GM12878 (cell line): Measurements from ENCODE around the gene TYW5. TPM values are rescaled to one million over a fixed set of nuclear protein-coding genes. Genes with fewer than 3 reads are reported as not detected.

ENCODE experiments used
- ATAC-seq: fragments of 200-7000 bp; cut with Tn5 transposase; 3 replicates; pipeline ENCODE4 v1.9.1; 2020; ENCODE audit warnings: mild to moderate bottlenecking, moderate library complexity
- BruUV-seq: library from RNA; stranded (reverse); fragments of 400-500 nt; replicated peaks from 2 replicates; lab custom pipeline; 2021; lab: Mats Ljungman, UMichigan
- CTCF ChIA-PET: fragments of 300-600 bp; sonication (Branson Sonifier 250); formaldehyde crosslinking; extraction: SDS; loops from one replicate; lab custom pipeline; 2021; ENCODE audit warnings: inconsistent platforms; lab: Yijun Ruan, JAX
- POLR2A ChIA-PET: fragments of 350-600 bp; formaldehyde crosslinking; extraction: SDS; loops from one replicate; lab custom pipeline; 2021; ENCODE audit warnings: inconsistent platforms; lab: Charles Lee
- RAD21 ChIA-PET: fragments of 300-600 bp; sonication (Branson Sonifier 250); formaldehyde crosslinking; loops from one replicate; lab custom pipeline; 2023; ENCODE audit warnings: antibody characterized with exemption; ENCODE audit not compliant: unreplicated experiment; lab: Charles Lee
- SMC1A ChIA-PET: fragments of 300-600 bp; sonication (Branson Sonifier 250); formaldehyde crosslinking; loops from one replicate; lab custom pipeline; 2023; ENCODE audit not compliant: unreplicated experiment, uncharacterized antibody; lab: Charles Lee
- DNase-seq: peaks from one replicate; pipeline ENCODE4 v3.0.0-alpha.2; 2011; ENCODE audit warnings: low read depth, low spot score
- FAIRE-seq: peaks from 3 replicates; lab custom pipeline; 2011; peaks lifted over from hg19 to GRCh38; lab: Jason Lieb, UNC
- H2AFZ ChIP-seq: 2 replicates; pipeline ENCODE4 v1.6.0; 2011; ENCODE audit warnings: low read depth, low read length, control low read depth; ENCODE audit not compliant: control insufficient read depth
- H3K27ac ChIP-seq: 2 replicates; pipeline ENCODE4 v1.5.1; 2011; ENCODE audit warnings: control low read depth; ENCODE audit not compliant: control insufficient read depth, insufficient read depth
- H3K27me3 ChIP-seq, 2 experiments: replicated peaks in 1 of 2; 2 replicates each; pipeline versions ENCODE4 v1.6.0 to v1.6.1; 2011; ENCODE audit warnings: low read length in 1 of 2; ENCODE audit not compliant: control insufficient read depth in 2 of 2, insufficient read depth in 2 of 2
- H3K36me3 ChIP-seq, 2 experiments: 2 replicates each; pipeline ENCODE4 v1.5.1; 2011; ENCODE audit warnings: low read length in 1 of 2; ENCODE audit not compliant: control insufficient read depth in 2 of 2, insufficient read depth in 2 of 2
- H3K4me1 ChIP-seq: 2 replicates; pipeline ENCODE4 v1.6.1; 2011; ENCODE audit warnings: mild to moderate bottlenecking, low read length, moderate library complexity, mixed read lengths; ENCODE audit not compliant: control insufficient read depth, insufficient read depth
- H3K4me2 ChIP-seq: 2 replicates; pipeline ENCODE4 v1.6.0; 2011; ENCODE audit warnings: control low read depth; ENCODE audit not compliant: control insufficient read depth, insufficient read depth
- H3K4me3 ChIP-seq: fragments of 200-600 bp; sonication (generic); 2 replicates; pipeline ENCODE4 v1.5.1; 2016
- H3K79me2 ChIP-seq: 2 replicates; pipeline ENCODE4 v1.6.0; 2011; ENCODE audit warnings: low read length; ENCODE audit not compliant: control insufficient read depth, insufficient read depth
- H3K9ac ChIP-seq: 2 replicates; pipeline ENCODE4 v1.8.0; 2011; ENCODE audit warnings: low read length, control low read depth, mixed read lengths; ENCODE audit not compliant: control insufficient read depth, insufficient read depth
- H3K9me3 ChIP-seq: replicated peaks from 3 replicates; pipeline ENCODE4 v1.5.1; 2011; ENCODE audit warnings: mild to moderate bottlenecking, low read length; ENCODE audit not compliant: control insufficient read depth, insufficient read depth
- H4K20me1 ChIP-seq: 2 replicates; pipeline ENCODE4 v1.6.0; 2011; ENCODE audit not compliant: control insufficient read depth, insufficient read depth
- EED ChIP-seq: sonication (generic); IDR thresholded peaks from 2 replicates; pipeline ENCODE4 v1.6.1; 2016; ENCODE audit warnings: antibody characterized with exemption, low read depth
- IKZF2 ChIP-seq, 2 experiments: fragments of 450-650 bp; IDR thresholded peaks; 2 replicates each; pipeline ENCODE4 v1.6.1; 2017; ENCODE audit warnings: mild to moderate bottlenecking in 2 of 2, moderate library complexity in 2 of 2
- IRF3 ChIP-seq: fragments of 450-650 bp; IDR thresholded peaks from 2 replicates; pipeline ENCODE4 v1.6.1; 2014; ENCODE audit warnings: mild to moderate bottlenecking
- MYC ChIP-seq: IDR thresholded peaks from 2 replicates; pipeline ENCODE4 v1.6.1; 2011; ENCODE audit warnings: mild to moderate bottlenecking, low read length, moderate library complexity, inconsistent platforms; ENCODE audit not compliant: insufficient read depth, insufficient replicate concordance, insufficient read length, severe bottlenecking
- NKRF ChIP-seq: fragments of 450-650 bp; conservative IDR thresholded peaks from 2 replicates; pipeline ENCODE4 v1.6.1; 2017; ENCODE audit warnings: mild to moderate bottlenecking, moderate library complexity
- POU2F2 ChIP-seq: IDR thresholded peaks from 3 replicates; pipeline ENCODE4 v1.6.1; 2011; ENCODE audit warnings: low read depth, mild to moderate bottlenecking, low read length, borderline replicate concordance
- RBBP5 ChIP-seq: fragments of 200-600 bp; sonication (generic); conservative IDR thresholded peaks from 2 replicates; pipeline ENCODE4 v1.6.1; 2016
- SIN3A ChIP-seq: IDR thresholded peaks from 2 replicates; pipeline ENCODE4 v1.6.1; 2012; ENCODE audit warnings: low read depth, low read length, improper control_type of control experiment
- SMAD5 ChIP-seq: IDR thresholded peaks from 2 replicates; pipeline ENCODE4 v1.6.1; 2016; ENCODE audit warnings: antibody characterized with exemption, low read depth
- TCF7 ChIP-seq: IDR thresholded peaks from 2 replicates; pipeline ENCODE4 v1.6.1; 2014; ENCODE audit warnings: antibody characterized with exemption, borderline replicate concordance
- USF1 ChIP-seq: IDR thresholded peaks from 2 replicates; pipeline ENCODE4 v1.6.1; 2011; ENCODE audit warnings: borderline replicate concordance, low read depth, mild to moderate bottlenecking, moderate library complexity, mixed read lengths, low read length; ENCODE audit not compliant: insufficient read depth; ENCODE audit errors: extremely low read length
- ZBED1 ChIP-seq: IDR thresholded peaks from 2 replicates; pipeline ENCODE4 v1.6.1; 2016; ENCODE audit warnings: borderline replicate concordance
- ZNF24 ChIP-seq: fragments of 450-650 bp; IDR thresholded peaks from 2 replicates; pipeline ENCODE4 v1.6.1; 2017; ENCODE audit warnings: antibody characterized with exemption, mild to moderate bottlenecking
- ZNF384 ChIP-seq: IDR thresholded peaks from 2 replicates; pipeline ENCODE4 v1.6.1; 2012; ENCODE audit warnings: low read depth, mild to moderate bottlenecking, low read length, improper control_type of control experiment, borderline replicate concordance
- ZNF622 ChIP-seq: fragments of 450-650 bp; IDR thresholded peaks from 2 replicates; pipeline ENCODE4 v1.6.1; 2017; ENCODE audit warnings: mild to moderate bottlenecking, inconsistent platforms
- WGBS: methylation state at CpG from one replicate; pipeline ENCODE4 v1.1.6; 2016; ENCODE audit warnings: low lambda C conversion rate; ENCODE audit not compliant: insufficient replicate concordance, insufficient coverage; ENCODE audit errors: missing lambda C conversion rate; 5-methylcytosine and 5-hydroxymethylcytosine counted together
- in situ Hi-C: fragments of 300-500 bp; cut with MboI; formaldehyde crosslinking; loops from 9 replicates; pipeline ENCODE4 v1.14.3; 2018; ENCODE audit warnings: mixed read lengths
- intact Hi-C: fragments of 100-400 bp; cut with micrococcal nuclease; formaldehyde crosslinking; loops from one replicate; pipeline ENCODE4 v1.14.2; 2022; ENCODE audit not compliant: unreplicated experiment
- polyA plus RNA-seq, 11 experiments: library from polyadenylated mRNA; depleted of rRNA in 4 of 11; unstranded in 6 of 11; stranded (reverse) in 5 of 11; fragments of >200 nt; fragmentation: Nextera tagmentation in 4 of 11; fragmentation: Illumina TruSeq in 1 of 11; extraction: Ambion mirVana in 4 of 11; extraction: Trizol in 1 of 11; gene quantifications; 1 replicate in 1 of 11; 2 replicates in 10 of 11; pipeline versions ENCODE4 v1.2.1 to v1.2.3, GENCODE V29; 2011 to 2016; ENCODE audit warnings: inconsistent platforms in 2 of 11, missing spikeins in 2 of 11, low read depth in 1 of 11
- total RNA-seq, 4 experiments: library from RNA; depleted of rRNA in 3 of 4; stranded (reverse); fragments of >200 nt in 3 of 4; fragmentation: Illumina TruSeq in 1 of 4; extraction: Trizol in 1 of 4; gene quantifications; 2 replicates each; pipeline versions ENCODE4 v1.2.1 to v1.2.3, GENCODE V29; 2013 to 2021
- TF ChIP-seq, protein P1 (sequence below): IDR thresholded peaks from 2 replicates; pipeline ENCODE4 v1.6.1; 2011; ENCODE audit warnings: low read depth, mild to moderate bottlenecking, low read length, moderate library complexity, borderline replicate concordance; ENCODE audit errors: extremely low read depth

TYW5 gene
- total and polyA plus RNA-seq, 10 of the 15 experiments (the other 5 are each of a cell fraction or from before 2014, with no cell fraction given), result 4.6 to 11.8 (median 7.4) TPM

DNA sequence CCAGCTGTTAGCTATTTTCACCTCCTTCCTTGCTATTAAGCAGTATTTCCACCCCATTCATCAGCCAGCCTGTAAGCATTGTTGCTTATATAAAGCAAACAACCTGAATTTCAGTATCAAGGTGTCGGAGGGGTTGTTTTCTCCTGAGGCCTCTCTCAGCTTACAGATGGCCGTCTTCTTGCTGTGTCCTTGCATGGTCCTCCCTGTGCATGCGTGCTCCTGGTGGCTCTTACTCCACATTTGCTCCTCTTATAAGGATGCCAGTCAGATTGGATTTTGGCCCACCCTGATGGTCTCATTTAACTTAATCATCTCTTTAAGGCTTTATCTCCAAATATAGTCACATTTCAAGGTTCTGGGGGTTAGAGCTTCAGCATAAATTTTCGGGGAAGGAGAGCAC, 2.7 kb upstream of the TYW5 start (continued):
- no peak for TF ChIP-seq NKRF
- no peak for TF ChIP-seq TCF7
- TF ChIP-seq IRF3, result no peak

GRCh38 chr2:199956062-199956380, 730 bp upstream of the TYW5 start:
- H3K36me3 ChIP-seq, result peaks cover 0 to 5% of the 10 kb centered on the region in 2 experiments; a peak in 2 of 4 replicates
- TF ChIP-seq, protein P1, sequence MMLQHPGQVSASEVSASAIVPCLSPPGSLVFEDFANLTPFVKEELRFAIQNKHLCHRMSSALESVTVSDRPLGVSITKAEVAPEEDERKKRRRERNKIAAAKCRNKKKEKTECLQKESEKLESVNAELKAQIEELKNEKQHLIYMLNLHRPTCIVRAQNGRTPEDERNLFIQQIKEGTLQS, result no peak
- TF ChIP-seq SIN3A (no peak), USF1 (no peak), ZNF384 (no peak), ZNF24 (no peak), SMAD5 (no peak), EED (no peak), RBBP5 (no peak), POU2F2 (no peak), MYC (no peak), ZBED1 (no peak), IKZF2 (IDR thresholded peaks at IDR 0.05) (no peak), ZNF622 (no peak)
- H4K20me1 ChIP-seq, result no peaks in the 10 kb centered on the region; the same call in 1 of the 2 replicates
- H3K9me3 ChIP-seq, result no peaks in the 10 kb centered on the region
- SMC1A ChIA-PET, result interaction anchor here (1.1 kb wide), 1 partner anchor 33 kb away, joined by 3 read pairs; no protein-coding TSS in a partner anchor
- H3K27ac ChIP-seq, result peak overlapping the region; percentile 98
- peaks cover 9% of the 10 kb centered on the region for H3K4me1 ChIP-seq
- no TSS peak for BruUV-seq
- peak overlapping the region; percentile 94 for H2AFZ ChIP-seq
- ATAC-seq (no peak; the same call in 2 of the 3 replicates), FAIRE-seq (peak; percentile 7), DNase-seq (no peak)
- CTCF ChIA-PET, result interaction anchor here (1.0 kb wide), 1 partner anchor 1276 kb away, joined by 3 read pairs; no protein-coding TSS in a partner anchor
- intact Hi-C loops (loop anchor here (10.0 kb wide), 2 partner anchors 859 to 1179 kb away; partner anchors contain the start of gene BZW1), in situ Hi-C loops (no loop called here)
- H3K9ac ChIP-seq, result peak overlapping the region; percentile 95
- RAD21 ChIA-PET, result no interaction called here
- peaks cover 68% of the 10 kb centered on the region for H3K79me2 ChIP-seq
- POLR2A ChIA-PET, result interaction anchor here (0.8 kb wide), 1 partner anchor 45 kb away, joined by 3 read pairs; the partner anchor contains the start of gene C2orf69
- peak overlapping the region; percentile 70; the same call in 1 of the 2 replicates for H3K4me2 ChIP-seq
- H3K27me3 ChIP-seq, result no peaks in the 10 kb centered on the region
- H3K4me3 ChIP-seq, result peak overlapping the region; percentile 98
- under 1% methylated on average over 10 of the region's 10 CpGs for WGBS
